HG03175 (cell line): ENCODE results near the gene ZBP1.

Source experiments
- ATAC-seq: cut with Tn5 transposase; IDR thresholded peaks from one replicate; pipeline ENCODE4 v1.9.1; 2021; ENCODE audit warnings: mild to moderate bottlenecking, moderate library complexity; ENCODE audit not compliant: unreplicated experiment

ZBP1 gene

GRCh38 chr20:57561356-57562279, 58.6 kb downstream of the ZBP1 start:
- ATAC-seq = no peak

GRCh38 chr20:57560554-57561355, 59.5 kb downstream of the ZBP1 start, which contains the start of gene PCK1:
Gene PCK1, plus strand, starts transcription at chr20:57561110. Its CDS starts 302 bp downstream, at chr20:57561412.
- ATAC-seq = no peak

- no peak for ATAC-seq
Observed at GRCh38 chr20:57559658-57560553, 60.3 kb downstream of the ZBP1 start.

GRCh38 chr20:57559289-57559634, 61.0 kb downstream of the ZBP1 start:
- ATAC-seq = no peak

GRCh38 chr20:57558614-57559288, 61.5 kb downstream of the ZBP1 start:
- no peak for ATAC-seq

GRCh38 chr20:57557926-57558613, 62.2 kb downstream of the ZBP1 start:
- no peak for ATAC-seq

- no peak for ATAC-seq
Observed at GRCh38 chr20:57556980-57557274, 63.3 kb downstream of the ZBP1 start.

- ATAC-seq = no peak
Observed at GRCh38 chr20:57555457-57556184, 64.6 kb downstream of the ZBP1 start.
